ENCODE data around the gene DSC1. TPM values are rescaled to one million over a fixed set of nuclear protein-coding genes. Genes with fewer than 3 reads are reported as not detected.
A peak's percentile ranks its signal among the peaks of the same experiment; 100 is the strongest.

The DSC1 gene, protein sequence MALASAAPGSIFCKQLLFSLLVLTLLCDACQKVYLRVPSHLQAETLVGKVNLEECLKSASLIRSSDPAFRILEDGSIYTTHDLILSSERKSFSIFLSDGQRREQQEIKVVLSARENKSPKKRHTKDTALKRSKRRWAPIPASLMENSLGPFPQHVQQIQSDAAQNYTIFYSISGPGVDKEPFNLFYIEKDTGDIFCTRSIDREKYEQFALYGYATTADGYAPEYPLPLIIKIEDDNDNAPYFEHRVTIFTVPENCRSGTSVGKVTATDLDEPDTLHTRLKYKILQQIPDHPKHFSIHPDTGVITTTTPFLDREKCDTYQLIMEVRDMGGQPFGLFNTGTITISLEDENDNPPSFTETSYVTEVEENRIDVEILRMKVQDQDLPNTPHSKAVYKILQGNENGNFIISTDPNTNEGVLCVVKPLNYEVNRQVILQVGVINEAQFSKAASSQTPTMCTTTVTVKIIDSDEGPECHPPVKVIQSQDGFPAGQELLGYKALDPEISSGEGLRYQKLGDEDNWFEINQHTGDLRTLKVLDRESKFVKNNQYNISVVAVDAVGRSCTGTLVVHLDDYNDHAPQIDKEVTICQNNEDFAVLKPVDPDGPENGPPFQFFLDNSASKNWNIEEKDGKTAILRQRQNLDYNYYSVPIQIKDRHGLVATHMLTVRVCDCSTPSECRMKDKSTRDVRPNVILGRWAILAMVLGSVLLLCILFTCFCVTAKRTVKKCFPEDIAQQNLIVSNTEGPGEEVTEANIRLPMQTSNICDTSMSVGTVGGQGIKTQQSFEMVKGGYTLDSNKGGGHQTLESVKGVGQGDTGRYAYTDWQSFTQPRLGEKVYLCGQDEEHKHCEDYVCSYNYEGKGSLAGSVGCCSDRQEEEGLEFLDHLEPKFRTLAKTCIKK
- total RNA-seq, result not detected
- polyA plus RNA-seq (2013, experiment 1 of 2), result not detected
- not detected for polyA plus RNA-seq (2013, experiment 2 of 2)
- long read RNA-seq, experiment 1, result 0 reads
- long read RNA-seq, experiment 2, result 0 reads
- long read RNA-seq, experiment 3, result 0 reads
- long read RNA-seq, experiment 4, result 0 reads

DNA sequence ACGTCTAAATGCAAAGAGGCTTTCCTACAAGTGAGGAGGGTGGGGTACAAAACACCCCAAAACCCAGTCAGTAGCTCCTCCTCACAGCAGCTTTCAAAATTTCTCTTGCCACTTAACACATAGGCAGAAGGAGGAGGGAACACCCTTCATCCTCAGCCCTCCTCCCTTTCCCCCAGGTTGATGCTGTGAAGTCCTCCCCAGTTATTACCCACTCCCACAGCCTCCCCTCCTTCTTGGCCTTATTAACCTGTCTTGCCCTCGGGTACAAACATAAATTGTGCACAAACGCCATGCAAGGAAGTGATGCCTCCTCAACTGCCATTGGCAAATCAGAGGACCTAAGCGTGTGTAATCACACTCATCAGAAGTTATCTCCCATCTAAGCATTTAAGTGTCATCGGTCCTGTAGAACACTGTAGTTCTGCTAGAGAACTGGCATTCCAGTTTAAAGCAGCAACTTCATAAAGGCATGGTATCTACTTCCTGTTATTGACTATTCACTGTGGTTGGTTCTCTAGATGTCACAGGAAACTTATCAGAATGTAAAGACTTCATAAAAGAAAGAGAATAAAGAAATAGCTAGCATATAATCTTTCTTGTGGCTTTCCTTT is at the start of gene DSC1:
DSC1 (minus strand) TSS at position 32 of the 611 bp plus-strand sequence. CDS start 262 bp downstream, outside the sequence.
- no peaks in the 10 kb centered on the region for H3K36me3 Mint-ChIP-seq (ENCODE audit: low read depth)
- Histone ChIP-seq H3K27me3 (ENCODE audit: control insufficient read depth, insufficient read depth, low read length, poor library complexity, severe bottlenecking) (no peaks in the 10 kb centered on the region), H3K4me3 (ENCODE audit: low read length) (no peak within 1 kb of the TSS), H3K4me1 (ENCODE audit: control insufficient read depth, insufficient read depth, low read length) (no peaks in the 10 kb centered on the region), H3K9me3 (ENCODE audit: control insufficient read depth, low read length) (no peaks in the 10 kb centered on the region), H3K36me3 (ENCODE audit: control insufficient read depth, insufficient read depth, low read length) (no peaks in the 10 kb centered on the region), H3K9ac (ENCODE audit: extremely low read depth, low read length, poor library complexity, severe bottlenecking) (no peak within 1 kb of the TSS), H3K27ac (ENCODE audit: low read depth, low read length) (no peak within 1 kb of the TSS)
- peaks cover 1% of the 10 kb centered on the region for H3K9me3 Mint-ChIP-seq
- no peak for DNase-seq
- no peak within 1 kb of the TSS for H3K27ac Mint-ChIP-seq
- H3K4me1 Mint-ChIP-seq, result peaks cover 4% of the 10 kb centered on the region
- H3K27me3 Mint-ChIP-seq (ENCODE audit: insufficient read depth), result no peaks in the 10 kb centered on the region
- 91 to 97% methylated on average over 4 to 5 of the region's 5 CpGs for WGBS, 2 experiments (ENCODE audit: insufficient coverage in 1 of 2, insufficient read length in 1 of 2)
- TF ChIP-seq, protein P1, sequence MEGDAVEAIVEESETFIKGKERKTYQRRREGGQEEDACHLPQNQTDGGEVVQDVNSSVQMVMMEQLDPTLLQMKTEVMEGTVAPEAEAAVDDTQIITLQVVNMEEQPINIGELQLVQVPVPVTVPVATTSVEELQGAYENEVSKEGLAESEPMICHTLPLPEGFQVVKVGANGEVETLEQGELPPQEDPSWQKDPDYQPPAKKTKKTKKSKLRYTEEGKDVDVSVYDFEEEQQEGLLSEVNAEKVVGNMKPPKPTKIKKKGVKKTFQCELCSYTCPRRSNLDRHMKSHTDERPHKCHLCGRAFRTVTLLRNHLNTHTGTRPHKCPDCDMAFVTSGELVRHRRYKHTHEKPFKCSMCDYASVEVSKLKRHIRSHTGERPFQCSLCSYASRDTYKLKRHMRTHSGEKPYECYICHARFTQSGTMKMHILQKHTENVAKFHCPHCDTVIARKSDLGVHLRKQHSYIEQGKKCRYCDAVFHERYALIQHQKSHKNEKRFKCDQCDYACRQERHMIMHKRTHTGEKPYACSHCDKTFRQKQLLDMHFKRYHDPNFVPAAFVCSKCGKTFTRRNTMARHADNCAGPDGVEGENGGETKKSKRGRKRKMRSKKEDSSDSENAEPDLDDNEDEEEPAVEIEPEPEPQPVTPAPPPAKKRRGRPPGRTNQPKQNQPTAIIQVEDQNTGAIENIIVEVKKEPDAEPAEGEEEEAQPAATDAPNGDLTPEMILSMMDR (conservative IDR thresholded peaks at IDR 0.05), result no peak
- no peak within 1 kb of the TSS for H3K4me3 Mint-ChIP-seq

DNA sequence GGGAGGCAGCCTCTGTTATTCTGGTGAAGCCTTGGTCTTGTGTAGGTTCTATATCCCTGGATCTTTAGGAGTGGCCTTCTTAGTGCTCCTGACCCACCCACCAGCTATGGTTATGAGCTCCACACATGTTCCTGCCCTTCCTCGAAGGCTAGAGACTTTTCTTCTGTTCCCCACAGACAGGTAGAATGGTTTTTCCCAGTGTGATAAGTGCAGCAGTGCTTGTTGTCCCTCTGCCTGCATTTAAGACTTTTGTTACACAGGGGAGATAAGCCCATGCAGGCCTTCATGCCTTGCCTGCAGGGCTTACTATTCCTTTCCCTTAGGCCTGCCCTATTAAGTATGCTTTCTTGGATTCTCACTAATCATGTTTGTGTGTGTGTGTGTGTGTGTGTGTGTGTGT is 48.4 kb upstream of the DSC1 start:
- H3K27ac Mint-ChIP-seq, result peak overlapping the region; percentile 93
- TF ChIP-seq, protein P1 (conservative IDR thresholded peaks at IDR 0.05), result no peak
- no peaks in the 10 kb centered on the region for H3K36me3 Mint-ChIP-seq (ENCODE audit: low read depth)
- H3K9me3 Mint-ChIP-seq, result peaks cover 11% of the 10 kb centered on the region
- peaks cover 2% of the 10 kb centered on the region for H3K27me3 Mint-ChIP-seq (ENCODE audit: insufficient read depth)
- H3K36me3 ChIP-seq (ENCODE audit: control insufficient read depth, insufficient read depth, low read length), result no peaks in the 10 kb centered on the region
- peak overlapping the region; percentile 47 for H3K4me3 ChIP-seq (ENCODE audit: low read length)
- no peak overlapping the region for H3K9ac ChIP-seq (ENCODE audit: extremely low read depth, low read length, poor library complexity, severe bottlenecking)
- H3K27ac ChIP-seq (ENCODE audit: low read depth, low read length), result peak overlapping the region; percentile 26
- peak; percentile 59 for DNase-seq
- H3K4me3 Mint-ChIP-seq, result peak overlapping the region; percentile 0
- H3K9me3 ChIP-seq (ENCODE audit: control insufficient read depth, low read length), result peaks cover 11% of the 10 kb centered on the region
- WGBS, 2 experiments (ENCODE audit: insufficient coverage in 1 of 2, insufficient read length in 1 of 2), result 62% methylated on average over 1 of the region's 1 CpG; no CpG with 5 or more reads in 1 of the 2 experiments
- H3K27me3 ChIP-seq (ENCODE audit: control insufficient read depth, insufficient read depth, low read length, poor library complexity, severe bottlenecking), result peaks cover 28% of the 10 kb centered on the region
- H3K4me1 ChIP-seq (ENCODE audit: control insufficient read depth, insufficient read depth, low read length), result no peaks in the 10 kb centered on the region
- H3K4me1 Mint-ChIP-seq, result peaks cover 46% of the 10 kb centered on the region

DNA sequence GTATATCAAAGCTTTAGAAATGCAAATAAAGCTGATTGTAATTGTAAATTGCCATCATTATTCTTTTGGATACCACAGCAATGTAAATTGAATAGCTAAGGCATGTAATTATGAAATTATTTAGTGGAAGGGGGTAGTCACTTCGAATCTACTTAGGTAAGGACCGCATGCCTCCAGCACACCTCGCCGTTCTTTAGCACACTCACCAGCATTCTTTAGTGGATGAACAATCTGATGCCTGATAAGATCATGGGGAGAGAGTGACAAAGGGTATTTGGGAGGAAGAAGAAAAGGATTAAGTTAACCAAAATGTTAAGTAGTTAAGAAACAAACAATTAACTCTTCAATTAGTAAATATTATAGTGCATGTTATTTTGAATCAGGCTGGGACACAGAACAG is 46.4 kb upstream of the DSC1 start:
- peaks cover 50% of the 10 kb centered on the region for H3K4me1 Mint-ChIP-seq
- no peak overlapping the region for H3K4me3 ChIP-seq (ENCODE audit: low read length)
- H3K27me3 ChIP-seq (ENCODE audit: control insufficient read depth, insufficient read depth, low read length, poor library complexity, severe bottlenecking), result peaks cover 44% of the 10 kb centered on the region
- no peaks in the 10 kb centered on the region for H3K9me3 Mint-ChIP-seq
- no peaks in the 10 kb centered on the region for H3K36me3 ChIP-seq (ENCODE audit: control insufficient read depth, insufficient read depth, low read length)
- peaks cover 2% of the 10 kb centered on the region for H3K27me3 Mint-ChIP-seq (ENCODE audit: insufficient read depth)
- WGBS, 2 experiments (ENCODE audit: insufficient coverage in 1 of 2, insufficient read length in 1 of 2), result 35% methylated on average over 4 of the region's 4 CpGs; no CpG with 5 or more reads in 1 of the 2 experiments
- no peak overlapping the region for H3K9ac ChIP-seq (ENCODE audit: extremely low read depth, low read length, poor library complexity, severe bottlenecking)
- H3K36me3 Mint-ChIP-seq (ENCODE audit: low read depth), result no peaks in the 10 kb centered on the region
- no peak for DNase-seq
- peak overlapping the region; percentile 81 for H3K27ac Mint-ChIP-seq
- no peak overlapping the region for H3K4me3 Mint-ChIP-seq
- TF ChIP-seq, protein P1 (conservative IDR thresholded peaks at IDR 0.05), result no peak
- no peak overlapping the region for H3K27ac ChIP-seq (ENCODE audit: low read depth, low read length)
- no peaks in the 10 kb centered on the region for H3K4me1 ChIP-seq (ENCODE audit: control insufficient read depth, insufficient read depth, low read length)
- no peaks in the 10 kb centered on the region for H3K9me3 ChIP-seq (ENCODE audit: control insufficient read depth, low read length)

All from endodermal cell (in vitro differentiated cells).